SK-N-SH (cell line): ENCODE measurements around the gene DLX2. TPM values are rescaled to one million over a fixed set of nuclear protein-coding genes. Genes with fewer than 3 reads are reported as not detected.

Experiments used
- CTCF ChIA-PET: fragments of 300-600, 350-600 bp; formaldehyde crosslinking; extraction: SDS; loops from one replicate; lab custom pipeline; 2021; lab: Yijun Ruan, JAX
- POLR2A ChIA-PET: fragments of 350-600 bp; sonication (Branson Sonifier 250); formaldehyde crosslinking; extraction: SDS; loops from one replicate; lab custom pipeline; 2020; ENCODE audit warnings: antibody characterized with exemption, inconsistent platforms; lab: Yijun Ruan, JAX
- DNase-seq: peaks from one replicate; pipeline ENCODE4 v3.0.0; 2012
- H2AFZ ChIP-seq: fragments of 200-600 bp; sonication (generic); 2 replicates; pipeline ENCODE4 v1.8.1; 2016; ENCODE audit warnings: antibody characterized with exemption, mild to moderate bottlenecking, low read depth
- H3F3A ChIP-seq: fragments of 200-600 bp; sonication (generic); replicated peaks from 2 replicates; pipeline ENCODE3; 2016; ENCODE audit warnings: antibody characterized with exemption, mild to moderate bottlenecking; ENCODE audit not compliant: insufficient read depth
- H3K27ac ChIP-seq, 2 experiments: fragments of 200-500 bp in 1 of 2; fragments of 200-600 bp in 1 of 2; sonication (Bioruptor generic) in 1 of 2; sonication (generic), shearing (Covaris generic) in 1 of 2; 2 replicates each; pipeline versions ENCODE4 v1.5.1 to v1.6.1; 2014 to 2016; ENCODE audit warnings: low read depth in 2 of 2, inconsistent platforms in 1 of 2, low read length in 1 of 2, mild to moderate bottlenecking in 1 of 2, mixed read lengths in 1 of 2
- H3K27me3 ChIP-seq: fragments of 200-600 bp; sonication (generic), shearing (Covaris generic); 2 replicates; pipeline ENCODE4 v1.6.1; 2016; ENCODE audit warnings: mixed run types; ENCODE audit not compliant: insufficient read depth
- H3K36me3 ChIP-seq, 2 experiments: fragments of 200-500 bp in 1 of 2; fragments of 200-600 bp in 1 of 2; sonication (Bioruptor generic) in 1 of 2; sonication (generic) in 1 of 2; replicated peaks in 1 of 2; 2 replicates each; pipeline versions ENCODE3 to v1.5.1; 2014 to 2016; ENCODE audit warnings: low read length in 1 of 2, mild to moderate bottlenecking in 1 of 2; ENCODE audit not compliant: insufficient read depth in 2 of 2, control insufficient read depth in 1 of 2
- H3K4me1 ChIP-seq, 2 experiments: fragments of 200-500 bp in 1 of 2; fragments of 200-600 bp in 1 of 2; sonication (Bioruptor generic) in 1 of 2; sonication (generic), shearing (Covaris generic) in 1 of 2; 2 replicates each; pipeline versions ENCODE4 v1.5.1 to v1.6.1; 2014 to 2016; ENCODE audit warnings: low read depth in 1 of 2, low read length in 1 of 2, mixed run types in 1 of 2; ENCODE audit not compliant: insufficient read depth in 2 of 2, control insufficient read depth in 1 of 2
- H3K4me2 ChIP-seq: fragments of 200-600 bp; sonication (generic), shearing (Covaris generic); 2 replicates; pipeline ENCODE4 v1.6.1; 2017; ENCODE audit warnings: mixed run types
- H3K4me3 ChIP-seq, 2 experiments: fragments of 200-500 bp in 1 of 2; fragments of 200-600 bp in 1 of 2; sonication (Bioruptor generic) in 1 of 2; sonication (generic), shearing (Covaris generic) in 1 of 2; 2 replicates each; pipeline versions ENCODE4 v1.5.1 to v1.8.1; 2014 to 2016; ENCODE audit warnings: low read depth in 2 of 2, inconsistent platforms in 1 of 2, low read length in 1 of 2, mild to moderate bottlenecking in 1 of 2, mixed read lengths in 1 of 2, moderate library complexity in 1 of 2
- H3K79me2 ChIP-seq: fragments of 200-600 bp; sonication (generic); 2 replicates; pipeline ENCODE4 v1.8.1; 2017; ENCODE audit warnings: mild to moderate bottlenecking; ENCODE audit not compliant: insufficient read depth
- H3K9ac ChIP-seq: fragments of 200-600 bp; sonication (generic); 2 replicates; pipeline ENCODE4 v1.6.1; 2017; ENCODE audit warnings: mixed run types
- H3K9me2 ChIP-seq: fragments of 200-600 bp; sonication (generic); 2 replicates; pipeline ENCODE4 v1.6.1; 2017; ENCODE audit warnings: mixed run types
- H3K9me3 ChIP-seq: fragments of 200-600 bp; sonication (generic); 2 replicates; pipeline ENCODE4 v1.6.1; 2017; ENCODE audit warnings: mixed run types, mild to moderate bottlenecking, moderate library complexity
- H4K20me1 ChIP-seq: fragments of 200-600 bp; sonication (generic); 2 replicates; pipeline ENCODE4 v1.6.1; 2017; ENCODE audit warnings: mild to moderate bottlenecking, mixed run types; ENCODE audit not compliant: insufficient read depth
- CHD2 ChIP-seq: fragments of 150-350 bp; IDR thresholded peaks from 2 replicates; pipeline ENCODE4 v1.6.1; 2018; ENCODE audit warnings: low read length; ENCODE audit not compliant: partially characterized antibody
- EP300 ChIP-seq, 2 experiments: IDR thresholded peaks; 2 replicates each; pipeline versions ENCODE4 v1.4.0 to v1.6.1; 2012; ENCODE audit warnings: borderline replicate concordance in 1 of 2, low read depth in 1 of 2, low read length in 1 of 2
- EZH2phosphoT487 ChIP-seq: fragments of 200-600 bp; sonication (generic); IDR thresholded peaks from 2 replicates; pipeline ENCODE4 v1.6.1; 2017; ENCODE audit warnings: low read depth, mixed run types, mild to moderate bottlenecking, antibody characterized with exemption, moderate library complexity, borderline replicate concordance
- FOSL2 ChIP-seq: IDR thresholded peaks from 2 replicates; pipeline ENCODE4 v1.4.0; 2012; ENCODE audit warnings: low read depth, mild to moderate bottlenecking, moderate library complexity, borderline replicate concordance
- MAX ChIP-seq: IDR thresholded peaks from 2 replicates; pipeline ENCODE4 v1.4.0; 2012; ENCODE audit warnings: low read depth
- NFIC ChIP-seq: IDR thresholded peaks from 2 replicates; pipeline ENCODE4 v1.4.0; 2012; ENCODE audit warnings: borderline replicate concordance
- RCOR1 ChIP-seq: fragments of 150-350 bp; IDR thresholded peaks from 2 replicates; pipeline ENCODE4 v1.6.1; 2017; ENCODE audit warnings: antibody characterized with exemption, low read length
- REST ChIP-seq: IDR thresholded peaks from 2 replicates; pipeline ENCODE4 v1.6.1; 2012; ENCODE audit warnings: mild to moderate bottlenecking, low read depth, low read length, moderate library complexity
- RFX5 ChIP-seq: IDR thresholded peaks from 2 replicates; pipeline ENCODE4 v1.6.1; 2012; ENCODE audit warnings: mild to moderate bottlenecking, improper control_type of control experiment, low read length
- SIN3A ChIP-seq: IDR thresholded peaks from 2 replicates; pipeline ENCODE4 v1.6.1; 2012; ENCODE audit warnings: low read depth, mild to moderate bottlenecking, low read length, moderate library complexity, borderline replicate concordance
- TAF1 ChIP-seq: IDR thresholded peaks from 2 replicates; pipeline ENCODE4 v1.6.1; 2012; ENCODE audit warnings: low read depth, mild to moderate bottlenecking, low read length, moderate library complexity, borderline replicate concordance
- TCF12 ChIP-seq: IDR thresholded peaks from 2 replicates; pipeline ENCODE4 v1.4.0; 2012
- USF1 ChIP-seq: IDR thresholded peaks from 2 replicates; pipeline ENCODE4 v1.4.0; 2012; ENCODE audit warnings: low read depth, borderline replicate concordance
- YY1 ChIP-seq: IDR thresholded peaks from 2 replicates; pipeline ENCODE4 v1.4.0; 2012; ENCODE audit warnings: low read depth, mild to moderate bottlenecking
- WGBS: methylation state at CpG from one replicate; pipeline ENCODE4 v1.1.6; 2017; ENCODE audit warnings: low lambda C conversion rate; 5-methylcytosine and 5-hydroxymethylcytosine counted together
- polyA plus RNA-seq, 3 experiments: library from polyadenylated mRNA; depleted of rRNA; stranded (reverse); fragments of >200 nt; gene quantifications; 2 replicates each; pipeline ENCODE4 v1.2.3, GENCODE V29; 2012

DLX2 gene
- polyA plus RNA-seq, 1 of the 3 experiments (the other 2 are of a cell fraction) = 0.02 TPM

- Histone ChIP-seq H3F3A (peaks cover 3% of the 10 kb centered on the region), H3K9me2 (no peaks in the 10 kb centered on the region), H3K79me2 (no peaks in the 10 kb centered on the region), H3K27me3 (no peaks in the 10 kb centered on the region), H3K9ac (no peak overlapping the region), H3K27ac (no peak overlapping the region), H3K4me2 (no peak overlapping the region), H3K9me3 (peaks cover 7% of the 10 kb centered on the region), H4K20me1 (no peaks in the 10 kb centered on the region), H3K4me1 (no peaks in the 10 kb centered on the region), H3K36me3 (no peaks in the 10 kb centered on the region), H3K4me3 (no peak overlapping the region), H2AFZ (no peak overlapping the region)
- WGBS = 50% methylated on average over 4 of the region's 5 CpGs
- POLR2A ChIA-PET = no interaction called here
- CTCF ChIA-PET = interaction anchor here (1.0 to 1.2 kb wide), 2 partner anchors 12 to 17 kb away, joined by 3 read pairs; no protein-coding TSS in a partner anchor
- no peak for DNase-seq
- no peak for TF ChIP-seq EP300 (IDR thresholded peaks at IDR 0.05; ENCODE audit: borderline replicate concordance in 1 of 2, low read depth in 1 of 2, low read length in 1 of 2)
Measured at GRCh38 chr2:172131713-172132555, 29.2 kb upstream of the DLX2 start.

- CTCF ChIA-PET = interaction anchor here (0.7 to 1.5 kb wide), 3 partner anchors 16 to 556 kb away, joined by 3 to 5 read pairs (median 3); no protein-coding TSS in a partner anchor
Measured at GRCh38 chr2:172129404-172129803, 26.7 kb upstream of the DLX2 start.

More at GRCh38 chr2:172129404-172129803, 26.7 kb upstream of the DLX2 start:
- no peaks in the 10 kb centered on the region for H3K27me3 ChIP-seq
- no peaks in the 10 kb centered on the region for H4K20me1 ChIP-seq
- no peak overlapping the region for H3K4me2 ChIP-seq
- H3K4me3 ChIP-seq = no peak overlapping the region
- no peak overlapping the region for H3K9ac ChIP-seq
- H3K9me2 ChIP-seq = no peaks in the 10 kb centered on the region
- no peaks in the 10 kb centered on the region for H3F3A ChIP-seq
- no peak overlapping the region for H3K27ac ChIP-seq
- H3K79me2 ChIP-seq = no peaks in the 10 kb centered on the region
- no peak for TF ChIP-seq FOSL2
- no peak for TF ChIP-seq USF1
- no peak for TF ChIP-seq TCF12
- TF ChIP-seq NFIC = no peak
- TF ChIP-seq TAF1 = no peak
- no peak for TF ChIP-seq REST
- TF ChIP-seq YY1 = no peak
- no peak for TF ChIP-seq RFX5
- no peak for TF ChIP-seq EZH2phosphoT487
- TF ChIP-seq CHD2 = no peak
- TF ChIP-seq MAX = no peak
- no peak for TF ChIP-seq SIN3A
- TF ChIP-seq RCOR1 = no peak
- TF ChIP-seq, all 33 proteins: peak for 0
- Histone ChIP-seq H2AFZ (no peak overlapping the region), H3K9me3 (peaks cover 7% of the 10 kb centered on the region), H3K36me3 (no peaks in the 10 kb centered on the region), H3K4me1 (no peaks in the 10 kb centered on the region)
- DNase-seq = no peak
- POLR2A ChIA-PET = no interaction called here
